Calu3 (cell line): ENCODE measurements around the gene REEP5. TPM values are rescaled to one million over a fixed set of nuclear protein-coding genes. Genes with fewer than 3 reads are reported as not detected.

Source experiments
- BruUV-seq: library from RNA; stranded (reverse); fragments of 400-500 nt; replicated peaks from 2 replicates; lab custom pipeline; 2021; lab: Mats Ljungman, UMichigan
- CTCF ChIA-PET: fragments of 300-600 bp; sonication (Branson Sonifier 250); formaldehyde crosslinking; loops from one replicate; lab custom pipeline; 2022; ENCODE audit warnings: antibody characterized with exemption; lab: Charles Lee
- DNase-seq: peaks from one replicate; pipeline ENCODE4 v3.0.0; 2022
- H3K27ac Mint-ChIP-seq: one replicate; pipeline ENCODE4 v1.8.0; 2022; ENCODE audit warnings: mixed read lengths; ENCODE audit not compliant: unreplicated experiment
- H3K27me3 Mint-ChIP-seq: one replicate; pipeline ENCODE4 v1.8.0; 2022; ENCODE audit warnings: mixed read lengths; ENCODE audit not compliant: unreplicated experiment
- H3K36me3 Mint-ChIP-seq: one replicate; pipeline ENCODE4 v1.8.0; 2022; ENCODE audit warnings: mild to moderate bottlenecking, moderate library complexity, mixed read lengths; ENCODE audit not compliant: insufficient read depth, unreplicated experiment
- H3K4me1 Mint-ChIP-seq: one replicate; pipeline ENCODE4 v1.8.0; 2022; ENCODE audit warnings: mild to moderate bottlenecking, low read depth, mixed read lengths; ENCODE audit not compliant: unreplicated experiment
- H3K4me3 Mint-ChIP-seq: one replicate; pipeline ENCODE4 v1.8.0; 2022; ENCODE audit warnings: mild to moderate bottlenecking, low read depth, moderate library complexity, mixed read lengths; ENCODE audit not compliant: unreplicated experiment
- H3K9me3 Mint-ChIP-seq: one replicate; pipeline ENCODE4 v1.8.0; 2022; ENCODE audit warnings: low read depth, mixed read lengths; ENCODE audit not compliant: unreplicated experiment
- CTCF ChIP-seq: fragments of 200-600 bp; IDR thresholded peaks from one replicate; pipeline ENCODE4 v1.8.0; 2022; ENCODE audit warnings: antibody characterized with exemption; ENCODE audit not compliant: unreplicated experiment
- intact Hi-C: fragments of 100-400 bp; cut with micrococcal nuclease; formaldehyde crosslinking; loops from one replicate; pipeline ENCODE4 v1.10.0; 2022; ENCODE audit not compliant: unreplicated experiment
- total RNA-seq: library from RNA; stranded (reverse); gene quantifications from 2 replicates; pipeline ENCODE4 v1.2.3, GENCODE V29; 2022

The REEP5 gene
- total RNA-seq, 1 experiment from 2014 or later: 123 TPM

DNA sequence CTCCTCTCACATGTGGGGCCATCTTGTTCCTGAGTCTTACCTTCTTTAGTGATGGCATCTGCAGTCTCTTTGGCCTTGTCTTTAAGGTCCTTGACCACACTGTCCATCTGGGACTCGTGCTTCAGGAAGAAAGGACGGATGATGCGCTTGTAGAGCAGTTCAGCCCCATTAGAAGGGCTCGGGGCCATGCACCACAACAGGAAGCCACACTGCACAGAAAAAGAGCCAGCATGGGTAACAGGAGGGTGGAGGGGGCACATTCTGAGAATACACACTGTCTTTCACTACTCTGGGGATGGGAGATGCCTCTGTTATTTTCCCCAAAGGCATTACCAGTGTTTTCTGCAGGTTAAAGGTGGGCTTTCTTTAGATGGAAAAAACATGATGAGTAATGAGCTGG, 35.1 kb downstream of the REEP5 start:
- intact Hi-C loops: no loop called here
- Mint-ChIP-seq H3K27me3 (no peaks in the 10 kb centered on the region), H3K4me1 (no peaks in the 10 kb centered on the region), H3K4me3 (no peak overlapping the region), H3K27ac (no peak overlapping the region), H3K9me3 (no peaks in the 10 kb centered on the region), H3K36me3 (peaks cover 7% of the 10 kb centered on the region)
- TF ChIP-seq CTCF: no peak
- BruUV-seq: no TSS peak
- no peak for DNase-seq
- CTCF ChIA-PET: no interaction called here

DNA sequence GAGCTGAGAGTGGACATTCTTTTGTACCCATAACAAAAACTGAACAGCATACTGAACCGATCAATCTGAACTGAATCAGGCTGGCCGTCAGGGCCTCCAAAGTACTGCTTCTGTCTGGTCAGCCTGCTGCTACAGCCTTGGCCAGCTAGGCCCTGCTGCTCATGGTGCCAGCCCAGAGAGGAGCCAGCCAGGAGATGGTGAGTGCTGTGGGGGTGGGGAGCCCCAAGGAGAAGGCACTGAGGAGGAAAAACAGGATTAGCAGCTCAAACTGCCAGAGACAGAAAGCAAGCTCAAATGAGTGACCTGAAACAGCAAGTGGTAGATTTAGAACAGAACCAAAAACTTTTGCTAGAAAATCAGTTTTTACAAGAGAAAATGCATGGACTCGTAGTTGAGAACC, 37.0 kb downstream of the REEP5 start:
- no peaks in the 10 kb centered on the region for H3K9me3 Mint-ChIP-seq
- BruUV-seq: no TSS peak
- no peak overlapping the region for H3K4me3 Mint-ChIP-seq
- TF ChIP-seq CTCF: no peak
- DNase-seq: no peak
- no peaks in the 10 kb centered on the region for H3K27me3 Mint-ChIP-seq
- H3K27ac Mint-ChIP-seq: no peak overlapping the region
- peaks cover 7% of the 10 kb centered on the region for H3K36me3 Mint-ChIP-seq
- intact Hi-C loops: no loop called here
- CTCF ChIA-PET: interaction anchor here (1.3 kb wide), 1 partner anchor 303 kb away, joined by 3 read pairs; no protein-coding TSS in a partner anchor
- no peaks in the 10 kb centered on the region for H3K4me1 Mint-ChIP-seq

- Mint-ChIP-seq H3K4me3 (no peak overlapping the region), H3K27ac (no peak overlapping the region), H3K27me3 (no peaks in the 10 kb centered on the region), H3K36me3 (peaks cover 15% of the 10 kb centered on the region), H3K9me3 (no peaks in the 10 kb centered on the region), H3K4me1 (peaks cover 10% of the 10 kb centered on the region)
- intact Hi-C loops: no loop called here
- DNase-seq: no peak
- CTCF ChIA-PET: no interaction called here
- BruUV-seq: no TSS peak
- TF ChIP-seq CTCF: no peak
Measured at GRCh38 chr5:112883192-112883591, 38.8 kb downstream of the REEP5 start.

- no peak overlapping the region for H3K4me3 Mint-ChIP-seq
- CTCF ChIA-PET: interaction anchor here (0.7 kb wide), 1 partner anchor 1384 kb away, joined by 4 read pairs; no protein-coding TSS in a partner anchor
- H3K27me3 Mint-ChIP-seq: no peaks in the 10 kb centered on the region
- no TSS peak for BruUV-seq
- DNase-seq: no peak
- no peak for TF ChIP-seq CTCF
- H3K36me3 Mint-ChIP-seq: peaks cover 30% of the 10 kb centered on the region
- intact Hi-C loops: no loop called here
- peaks cover 22% of the 10 kb centered on the region for H3K4me1 Mint-ChIP-seq
- H3K27ac Mint-ChIP-seq: peak overlapping the region; percentile 35
- H3K9me3 Mint-ChIP-seq: no peaks in the 10 kb centered on the region
Measured at GRCh38 chr5:112880219-112880964, 41.6 kb downstream of the REEP5 start.
